NCI-H1048 (cell line): Measurements from ENCODE around the gene PEAK1.
"Not testable (repeated sequence)": the region's sequence is repeated elsewhere in the genome, so short reads cannot be mapped to it uniquely, and the experiment has no call there.

Experiments
- DNase-seq: peaks from one replicate; lab custom pipeline; 2025; lab: John Stamatoyannopoulos, UW

Gene PEAK1

DNA sequence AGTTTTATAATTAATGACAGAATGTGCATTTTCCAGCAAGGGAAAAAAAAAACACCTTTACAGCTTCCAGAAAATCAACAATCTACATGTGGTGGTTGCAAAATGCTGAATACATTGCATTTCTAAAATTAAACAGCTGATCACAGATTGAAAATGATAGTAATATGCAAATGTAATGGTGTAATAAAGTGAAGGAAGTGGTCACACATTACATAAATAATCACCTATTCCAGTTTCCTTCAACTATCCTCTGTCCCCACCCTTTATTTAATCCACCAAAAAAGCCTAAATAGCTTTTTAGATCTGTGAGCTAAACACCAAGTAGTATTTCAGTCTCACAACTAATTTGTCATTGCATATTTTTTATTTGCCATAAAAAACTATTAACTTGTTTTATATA lies 110.5 kb downstream of the PEAK1 start:
- no peak for DNase-seq

DNA sequence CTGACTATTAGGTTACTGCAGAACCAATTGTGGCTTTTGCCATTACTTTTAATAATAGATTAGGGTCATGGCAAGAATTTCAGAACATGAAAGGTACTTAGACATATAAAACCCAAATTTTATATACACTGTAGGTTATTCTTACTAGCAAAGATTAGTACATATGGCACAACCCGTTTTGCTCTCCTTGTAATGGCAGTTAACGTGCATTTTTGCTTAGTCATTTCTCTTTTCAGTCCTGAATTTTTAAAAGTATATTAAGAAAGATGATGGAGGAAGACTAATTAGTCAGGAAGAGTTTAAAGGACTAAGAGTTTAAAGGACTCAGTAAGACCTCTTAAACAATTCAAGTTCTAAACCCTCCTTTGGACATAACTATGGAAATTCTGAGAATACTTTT lies 114.0 kb downstream of the PEAK1 start:
- no peak for DNase-seq

DNA sequence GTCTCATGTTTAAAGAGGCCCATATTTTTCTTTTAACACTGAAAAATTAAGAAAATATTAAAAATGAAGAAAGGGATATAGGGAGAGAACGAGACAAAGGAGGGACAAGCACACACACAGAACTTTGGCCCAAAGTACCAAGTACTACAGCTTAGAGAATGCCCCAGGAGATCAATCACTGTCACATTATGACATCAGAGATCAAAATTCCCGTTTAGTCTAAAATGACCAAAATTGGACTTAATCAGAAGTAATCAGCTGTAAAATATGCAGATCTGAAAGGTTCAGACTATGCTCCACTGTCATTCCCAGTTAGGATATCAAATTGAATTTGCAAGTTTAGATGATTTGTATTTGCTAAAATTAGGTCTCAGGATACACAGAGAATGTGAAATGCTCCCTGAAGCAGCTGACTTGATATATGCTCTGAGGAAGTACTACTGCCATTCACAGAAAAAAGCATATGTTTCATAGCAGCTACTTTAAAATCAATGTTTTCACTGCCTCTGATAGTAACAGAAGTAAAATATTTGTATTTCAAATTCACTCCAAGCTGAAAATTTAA lies 123.0 kb downstream of the PEAK1 start:
- DNase-seq = no peak

DNA sequence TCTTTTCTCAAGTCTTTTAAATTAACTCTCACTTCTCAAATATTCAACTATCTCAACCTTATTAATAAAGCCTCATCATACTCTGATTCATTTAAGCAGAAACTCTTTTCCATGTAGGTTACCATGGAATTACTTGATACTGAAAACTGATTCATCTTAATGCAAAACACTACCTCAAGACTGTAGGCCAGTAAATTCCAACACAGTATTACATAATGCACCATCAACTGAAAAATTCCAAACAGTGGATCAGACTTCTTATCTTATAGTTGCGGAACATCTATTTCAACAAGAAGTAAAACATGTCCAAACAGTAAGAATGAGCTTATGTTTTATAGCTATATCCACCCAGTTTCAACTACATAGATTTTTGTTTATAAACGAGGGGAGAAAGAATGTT lies 124.5 kb downstream of the PEAK1 start:
- DNase-seq = no peak

DNA sequence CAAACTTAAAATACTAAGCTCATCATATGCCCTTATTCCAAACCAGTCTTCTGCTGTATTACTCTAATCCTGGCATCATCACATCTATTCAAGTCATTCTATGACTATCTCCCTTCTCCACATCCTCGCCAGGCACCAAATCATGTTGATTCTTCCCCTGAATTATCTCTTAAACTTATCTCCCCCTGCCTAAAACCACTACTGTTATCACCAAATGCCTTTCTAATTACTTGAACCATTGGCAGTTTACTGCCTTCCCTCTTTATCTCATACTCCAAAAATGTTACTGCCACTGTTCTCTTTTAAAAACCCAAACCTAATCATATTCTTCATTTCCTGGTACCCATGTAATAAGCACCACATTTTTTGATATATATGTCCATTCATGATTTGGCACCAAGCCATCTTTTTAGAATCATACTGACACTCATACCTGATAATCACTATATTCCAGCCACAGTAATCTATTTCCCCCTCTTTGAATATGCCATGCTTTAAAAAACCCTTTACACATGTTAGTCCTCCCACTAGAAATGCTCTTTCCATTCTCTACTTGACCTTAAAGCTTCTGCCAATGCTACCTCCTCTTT lies 126.8 kb downstream of the PEAK1 start:
- no peak for DNase-seq

DNA sequence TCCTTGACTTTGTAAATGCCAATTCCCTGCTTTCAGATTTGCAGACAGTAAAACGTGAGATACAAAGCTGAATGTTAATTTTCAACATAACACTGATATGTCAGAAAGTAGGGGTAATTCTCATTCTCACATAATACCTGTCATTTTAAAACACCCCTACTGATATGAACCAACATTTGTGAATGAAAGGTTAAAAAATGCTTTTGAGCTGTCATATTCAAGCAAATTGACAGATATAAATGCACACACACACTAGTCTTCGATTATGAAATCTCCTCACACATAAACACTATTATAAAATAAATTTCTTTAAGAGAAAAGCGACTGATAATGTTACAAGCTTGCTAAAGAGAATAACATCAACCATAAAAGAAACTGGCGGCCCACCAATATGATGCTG lies 128.8 kb downstream of the PEAK1 start:
- no peak for DNase-seq

DNA sequence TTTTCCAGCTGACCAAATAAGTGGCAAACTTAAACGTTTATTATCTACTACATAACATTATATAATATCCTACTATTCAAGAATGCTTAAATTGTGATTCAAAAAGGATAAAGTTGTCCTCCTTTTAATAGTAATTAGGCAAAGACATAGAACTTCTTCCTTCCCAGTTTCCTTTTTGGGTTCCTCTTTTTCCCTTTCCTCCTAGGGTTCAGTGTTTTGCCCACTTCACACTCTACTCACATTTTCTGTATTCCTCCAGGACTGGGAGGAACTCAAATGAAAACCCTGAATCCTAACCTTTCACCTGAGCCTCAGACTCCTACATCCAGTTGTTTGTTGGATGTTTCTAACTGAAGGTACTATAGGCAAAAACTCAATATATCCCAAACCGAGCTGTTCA lies 132.5 kb downstream of the PEAK1 start:
- no peak for DNase-seq

DNA sequence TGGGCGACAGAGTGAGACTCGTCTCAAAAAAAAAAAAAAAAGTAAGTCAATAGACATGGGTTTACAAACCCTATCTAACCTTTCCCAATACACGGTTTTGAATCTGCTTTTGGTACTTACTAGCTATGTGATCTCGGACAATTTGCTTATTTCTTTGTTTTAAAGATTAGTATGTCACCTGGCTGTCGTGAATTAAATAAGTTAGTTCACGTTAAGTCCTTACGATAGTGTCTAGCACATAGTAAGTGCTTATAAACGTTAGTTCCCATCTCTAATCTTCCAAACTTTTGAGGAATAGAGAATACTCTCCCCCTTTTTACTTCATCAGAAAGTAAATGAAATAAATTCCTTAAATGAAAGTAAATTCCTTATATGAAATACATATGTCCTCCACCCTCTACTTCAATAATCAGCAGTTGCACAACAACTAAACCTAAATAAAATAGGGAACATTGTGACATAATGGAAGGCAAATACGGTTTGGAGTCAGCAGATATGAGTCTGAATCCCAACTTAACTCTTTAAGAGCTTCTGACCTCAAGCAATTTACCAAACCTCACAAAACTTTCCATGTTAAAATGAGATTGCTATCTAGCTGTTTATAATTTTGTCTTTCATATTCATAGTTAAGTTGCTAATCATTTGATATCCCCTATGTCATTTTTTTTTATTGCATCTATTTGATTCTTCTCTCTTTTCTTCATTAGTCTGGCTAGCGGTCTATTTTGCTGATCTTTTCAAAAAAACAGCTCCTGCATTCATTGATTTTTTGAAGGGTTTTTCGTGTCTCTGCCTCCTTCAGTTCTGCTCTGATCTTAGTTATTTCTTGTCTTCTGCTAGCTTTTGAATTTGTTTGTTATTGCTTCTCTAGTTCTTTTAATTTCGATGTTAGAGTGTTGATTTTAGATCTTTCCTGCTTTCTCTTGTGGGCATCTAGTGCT lies 134.6 kb downstream of the PEAK1 start:
- DNase-seq = no peak

DNA sequence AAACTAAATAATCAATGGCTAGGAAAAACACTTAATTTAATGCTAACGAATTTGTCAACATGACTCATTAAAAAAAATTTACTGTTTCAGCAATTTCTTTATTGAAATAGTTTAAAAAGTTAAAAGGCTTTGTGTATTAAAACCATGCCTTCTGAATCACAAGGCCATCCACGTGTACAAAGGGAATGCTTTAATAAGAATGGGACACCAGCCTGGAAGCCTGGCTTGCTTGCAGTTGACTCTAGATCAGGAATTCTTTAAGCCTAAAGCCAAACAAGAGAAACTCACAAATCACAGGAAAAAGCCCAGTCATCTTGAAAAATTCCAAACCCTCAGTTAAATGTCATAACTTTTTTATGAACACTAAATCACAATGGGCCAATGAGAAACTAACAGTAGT lies 137.6 kb downstream of the PEAK1 start:
- DNase-seq = no peak

DNA sequence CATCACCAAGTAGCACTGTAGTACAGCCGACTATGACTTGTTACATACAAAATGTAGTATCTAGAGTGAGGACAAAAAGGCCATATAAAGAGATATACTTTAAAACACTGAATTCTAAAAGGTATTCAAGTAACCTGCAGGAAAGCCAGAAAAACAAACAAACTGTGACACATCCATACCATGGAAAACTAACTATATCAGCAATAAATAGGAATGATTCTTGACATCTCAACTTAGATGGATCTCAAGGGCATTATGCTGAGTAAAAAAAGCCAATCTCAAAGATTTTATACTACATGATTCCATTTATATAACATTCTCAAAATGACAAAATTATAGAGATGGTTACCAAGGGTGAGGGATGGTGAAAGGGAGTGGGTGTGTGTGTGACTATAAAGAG lies 143.0 kb downstream of the PEAK1 start:
- no peak for DNase-seq

DNA sequence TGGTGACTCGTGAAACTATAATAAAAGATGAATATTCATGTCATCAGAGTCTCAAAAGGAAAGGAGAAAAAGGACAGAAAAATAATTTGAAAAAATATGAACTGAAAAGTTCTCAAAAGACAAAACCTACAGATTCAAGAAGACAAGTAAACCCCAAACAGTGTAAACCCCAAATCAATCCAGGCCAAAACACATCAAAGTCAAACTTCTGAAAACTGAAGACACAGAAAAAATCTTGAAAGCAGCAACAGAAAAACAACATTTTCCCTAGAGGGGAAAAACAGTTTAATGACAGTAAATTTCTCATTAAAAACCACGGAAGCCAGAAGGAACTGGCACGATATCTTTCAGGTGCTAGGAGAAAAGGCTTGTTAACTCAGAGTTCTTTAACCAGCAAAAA lies 143.8 kb downstream of the PEAK1 start:
- no peak for DNase-seq

DNA sequence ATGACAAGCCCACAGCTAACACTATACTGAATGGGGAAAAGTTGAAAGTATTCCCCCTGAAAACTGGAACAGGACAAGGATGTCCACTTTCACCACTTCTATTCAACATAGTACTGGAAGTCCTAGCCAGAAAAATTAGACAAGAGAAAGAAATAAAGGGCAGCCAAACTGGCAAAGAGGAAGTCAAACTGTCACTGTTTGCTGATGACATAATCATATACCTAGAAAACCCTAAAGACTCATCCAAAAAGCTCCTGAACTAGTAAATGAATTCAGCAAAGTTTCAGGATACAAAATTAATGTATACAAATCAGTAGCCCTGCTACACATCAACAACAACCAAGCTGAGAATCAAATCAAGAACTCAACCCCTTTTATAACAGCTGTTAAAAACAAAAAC lies 146.8 kb downstream of the PEAK1 start:
- not testable (repeated sequence) for DNase-seq

DNA sequence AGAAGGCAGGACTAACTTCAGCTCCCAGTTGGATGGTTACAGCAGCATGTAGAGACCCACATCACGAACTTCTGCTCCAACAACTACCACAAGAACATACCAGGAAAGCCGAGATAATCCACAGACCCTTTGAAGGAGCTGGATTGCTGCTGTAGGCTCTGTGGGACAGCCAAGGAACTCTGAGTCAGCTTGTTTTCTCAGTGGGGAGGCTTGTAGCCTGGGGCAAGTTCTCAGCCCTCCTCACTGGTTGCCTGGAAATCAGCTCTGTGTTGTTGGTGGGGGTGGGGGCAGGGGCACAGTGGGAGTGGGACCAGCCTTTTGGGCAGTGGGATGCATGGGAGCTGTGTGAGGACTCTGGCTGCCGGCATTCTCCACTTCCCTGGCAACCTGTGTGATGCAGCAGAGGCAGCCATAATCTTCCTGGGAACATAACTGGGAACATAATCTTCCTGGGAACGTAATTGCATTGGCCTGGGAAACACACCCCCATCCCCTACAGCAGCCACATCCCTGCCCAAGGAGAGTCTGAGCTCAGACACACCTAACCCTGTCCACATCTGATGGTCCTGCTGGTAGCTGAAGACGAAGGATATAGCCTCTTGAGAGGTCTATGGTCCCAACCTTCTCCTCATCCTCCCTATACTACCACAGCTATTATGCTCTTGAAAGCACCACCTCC lies 153.1 kb downstream of the PEAK1 start:
- DNase-seq = no peak

DNA sequence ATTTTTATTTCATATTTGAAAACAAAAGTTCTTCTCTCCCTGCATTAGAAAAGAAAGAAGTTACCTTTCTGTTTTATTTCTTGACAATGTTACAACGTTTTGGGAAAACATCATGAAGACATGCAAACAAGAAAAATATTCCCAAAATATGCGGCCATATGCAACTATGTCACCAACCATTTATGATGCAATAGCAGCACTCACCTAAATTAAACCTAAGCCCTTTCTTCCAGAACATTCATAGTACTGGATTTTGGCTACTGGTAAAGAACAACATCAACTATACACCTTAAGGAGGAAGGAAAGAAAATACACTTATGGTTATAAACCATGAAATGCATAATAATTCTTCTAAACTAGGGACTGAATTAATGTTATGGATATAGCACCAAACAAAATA lies 164.5 kb downstream of the PEAK1 start:
- DNase-seq = no peak

DNA sequence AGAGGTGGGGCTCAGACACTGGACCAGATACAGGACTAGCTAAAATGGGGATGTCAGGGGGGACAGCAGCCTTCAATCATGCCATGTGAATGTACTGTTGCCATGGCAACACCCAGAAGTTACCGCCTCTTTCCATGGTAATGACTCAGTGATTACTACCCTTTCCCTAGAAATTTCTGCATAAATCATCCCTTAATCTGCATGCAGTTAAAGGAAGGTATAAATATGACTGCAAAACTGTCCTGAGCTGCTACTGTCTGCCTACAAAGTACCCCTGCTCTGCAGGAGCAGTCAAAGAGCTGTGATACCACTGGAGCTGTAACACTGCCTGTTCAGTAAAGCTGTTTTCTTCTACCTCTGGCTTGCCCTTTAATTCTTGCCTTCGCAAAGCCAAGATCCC lies 168.2 kb downstream of the PEAK1 start:
- DNase-seq = no peak

DNA sequence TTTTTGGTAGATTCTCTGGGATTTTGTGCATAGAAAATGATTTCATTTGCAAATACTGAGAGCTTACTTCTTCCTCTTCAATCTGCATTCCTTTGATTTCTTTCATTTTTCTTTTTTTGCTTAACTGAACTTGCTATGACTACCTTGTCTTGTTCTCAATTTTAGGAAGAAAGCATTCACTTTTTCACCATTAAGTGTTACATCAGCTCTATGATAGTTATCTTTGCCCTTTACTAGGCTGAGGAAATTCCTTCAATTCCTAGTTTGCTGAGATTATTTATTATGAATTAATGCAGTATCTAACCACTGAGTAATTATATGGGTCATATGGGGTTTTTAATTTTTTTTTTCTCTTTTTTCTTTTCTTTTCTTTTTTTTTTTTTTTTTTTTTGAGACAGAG lies 172.8 kb downstream of the PEAK1 start:
- no peak for DNase-seq

DNA sequence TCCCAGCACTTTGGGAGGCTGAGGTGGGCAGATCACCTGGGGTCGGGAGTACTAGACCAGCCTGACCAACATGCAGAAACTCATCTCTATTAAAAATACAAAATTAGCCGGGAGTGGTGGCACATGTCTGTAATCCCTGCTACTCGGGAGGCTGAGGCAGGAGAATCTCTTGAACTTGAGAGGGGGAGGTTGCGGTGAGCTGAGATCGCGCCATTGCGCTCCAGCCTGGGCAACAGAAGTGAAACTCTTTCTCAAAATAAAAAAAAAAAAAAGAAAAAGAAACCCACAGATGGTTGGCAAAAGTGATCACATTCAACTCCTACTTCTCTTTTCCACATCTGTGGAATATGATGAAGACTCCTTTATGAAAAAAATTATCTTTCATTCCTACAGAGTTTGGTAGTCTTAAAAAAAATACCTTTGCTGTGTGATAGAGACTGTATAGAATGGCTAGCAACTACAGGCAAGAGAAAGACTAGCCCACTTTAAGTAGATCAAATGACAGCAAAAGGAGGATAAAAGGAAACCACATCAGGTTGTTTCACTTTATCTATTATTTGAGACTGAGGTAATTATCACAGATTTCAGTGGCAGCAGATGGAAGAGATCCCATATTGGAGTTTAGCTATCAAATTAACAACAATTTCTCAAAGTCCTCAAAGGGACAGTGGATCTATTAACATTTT lies 176.0 kb downstream of the PEAK1 start:
- DNase-seq = no peak

DNA sequence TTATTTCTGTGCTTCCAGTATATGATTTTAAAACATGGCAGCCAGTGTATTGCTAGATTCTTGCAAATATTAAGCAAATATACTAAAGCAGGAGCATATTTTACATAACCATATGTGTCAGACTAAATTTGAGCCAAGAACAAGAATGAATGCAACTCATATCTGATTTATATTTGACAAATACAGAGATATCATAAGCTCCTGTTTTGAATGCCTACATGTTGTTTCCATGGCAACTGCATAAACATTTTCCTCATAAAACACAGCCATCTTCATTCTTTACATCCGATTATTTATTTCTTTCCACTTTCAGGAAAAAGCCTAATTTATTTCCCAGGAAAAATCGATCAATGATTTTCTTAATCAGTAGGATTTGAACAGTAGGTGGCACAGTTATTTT lies 176.8 kb downstream of the PEAK1 start:
- peak; percentile 50 for DNase-seq

DNA sequence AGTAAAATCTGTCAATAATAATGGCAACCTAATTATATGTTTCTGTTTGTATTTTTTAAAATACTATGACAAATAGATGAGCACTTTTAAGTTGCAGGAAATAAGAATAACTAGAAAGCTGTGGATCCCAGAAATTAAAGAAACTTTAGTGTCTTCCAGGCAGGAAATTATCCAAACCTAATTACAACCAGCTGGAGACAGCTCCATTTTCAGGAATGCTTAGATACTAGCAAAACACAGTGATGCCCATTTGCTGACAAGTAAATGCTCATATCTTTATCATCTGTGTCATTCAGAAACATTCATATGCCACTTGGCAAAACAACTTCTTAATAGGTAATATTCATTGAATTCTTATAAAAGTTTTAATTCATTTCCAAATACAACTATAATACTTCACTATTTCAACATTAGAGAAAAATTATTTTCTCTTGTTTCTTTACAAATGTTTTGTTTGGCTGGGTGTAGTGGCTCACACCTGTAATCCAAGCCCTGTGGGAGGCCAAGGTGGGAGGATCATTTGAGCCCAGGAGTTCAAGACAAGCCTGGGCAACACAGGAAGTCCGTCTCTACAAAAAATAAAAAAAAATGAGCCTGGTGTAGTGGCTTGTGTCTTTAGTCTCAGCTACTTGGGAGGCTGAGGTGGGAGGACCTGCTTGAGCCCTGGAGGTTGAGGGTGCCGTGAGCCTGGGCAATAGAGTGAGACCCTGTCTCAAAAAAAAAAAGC lies 179.9 kb downstream of the PEAK1 start:
- DNase-seq = no peak

DNA sequence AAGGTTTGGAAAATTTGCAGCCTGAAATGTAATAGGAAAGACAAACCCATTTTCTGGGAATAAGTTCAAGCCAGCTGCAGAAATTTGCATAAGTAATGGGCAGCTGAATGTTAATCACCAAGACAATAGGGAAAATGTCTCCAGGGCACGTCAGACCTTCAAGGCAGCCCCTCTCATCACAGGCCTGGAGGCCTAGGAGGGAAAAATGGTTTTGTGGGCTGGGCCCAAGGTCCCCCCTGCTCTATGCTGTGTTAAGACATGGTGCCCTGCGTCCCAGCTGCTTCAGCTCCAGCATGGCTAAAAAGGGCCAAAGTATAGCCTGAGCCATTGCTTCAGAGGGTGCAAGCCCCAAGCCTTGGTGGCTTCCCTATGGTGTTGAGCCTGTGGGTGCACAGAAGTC lies 184.3 kb downstream of the PEAK1 start:
- DNase-seq = no peak

DNA sequence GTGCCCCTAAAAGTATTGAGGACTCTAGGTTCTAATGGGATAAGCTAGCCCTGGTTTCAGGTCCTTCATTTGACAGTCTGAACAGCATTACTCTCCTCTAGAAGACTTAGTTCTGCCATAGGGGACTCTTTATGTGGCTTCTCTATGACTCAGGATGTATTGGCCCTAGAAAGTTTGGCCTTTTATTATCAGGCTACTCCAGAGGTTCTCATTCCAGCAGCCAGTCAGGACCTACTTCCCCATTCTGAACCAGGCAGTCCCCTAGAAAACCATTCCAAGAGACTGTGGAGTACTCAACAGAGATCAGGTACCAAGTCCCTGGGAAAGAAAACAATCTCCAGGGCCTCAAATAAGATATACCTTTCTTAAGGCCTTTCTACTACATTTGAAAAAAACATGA lies 191.1 kb downstream of the PEAK1 start:
- DNase-seq = no peak

DNA sequence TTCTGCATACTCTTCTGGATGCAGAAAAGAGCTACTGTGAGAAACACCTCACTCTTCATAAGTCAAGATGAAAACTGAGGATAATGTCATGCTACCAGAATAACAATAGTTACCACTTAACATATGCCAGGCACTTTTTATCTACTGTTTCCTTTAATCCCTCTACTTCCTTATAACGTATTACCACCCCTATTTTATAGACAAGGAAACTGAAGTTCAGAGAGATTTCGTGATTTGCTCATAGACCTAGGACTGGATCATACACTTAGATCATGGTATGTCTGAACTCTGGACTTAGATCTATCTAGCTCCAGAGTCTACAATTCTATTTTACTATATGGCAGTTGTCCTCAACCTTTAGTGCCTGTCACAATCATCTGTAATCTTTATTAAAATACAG lies 193.3 kb downstream of the PEAK1 start:
- DNase-seq = no peak
